Measurements from ENCODE around the gene SPPL2C.

DNA sequence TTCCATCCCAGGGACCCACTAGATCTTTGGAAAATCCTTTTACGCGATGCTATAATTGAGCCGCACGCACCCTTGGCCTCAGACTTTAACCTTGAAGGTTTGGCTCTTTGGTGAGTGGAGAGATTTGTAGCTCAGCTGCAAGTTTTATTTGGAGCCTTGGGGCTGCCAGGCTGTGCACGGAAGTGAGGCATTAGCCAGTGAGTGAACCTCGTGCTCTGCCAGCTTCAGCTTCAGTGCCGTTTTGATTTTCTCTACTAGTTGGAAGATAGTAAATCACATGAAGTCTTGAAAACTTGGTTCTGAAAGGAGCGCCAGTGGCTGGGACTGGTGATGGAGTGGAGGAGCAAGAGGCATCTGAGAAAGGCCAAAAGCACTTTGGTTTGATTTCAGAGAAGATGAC is 43.3 kb upstream of the SPPL2C start:
- TF ChIP-seq SPI1 (IDR thresholded peaks at IDR 0.05; ENCODE audit: low read depth, low read length) (no peak), POLR2A (IDR thresholded peaks at IDR 0.05; ENCODE audit: low read depth, low read length) (no peak)

Data from GM12891 (cell line).